NCI-H510A treated with DMSO at 0.1 percent for 48 hours (cell line): ENCODE measurements around the gene PLA2G4B.

ENCODE experiments used
- DNase-seq: peaks from one replicate; lab custom pipeline; 2025; lab: John Stamatoyannopoulos, UW

Gene PLA2G4B

DNA sequence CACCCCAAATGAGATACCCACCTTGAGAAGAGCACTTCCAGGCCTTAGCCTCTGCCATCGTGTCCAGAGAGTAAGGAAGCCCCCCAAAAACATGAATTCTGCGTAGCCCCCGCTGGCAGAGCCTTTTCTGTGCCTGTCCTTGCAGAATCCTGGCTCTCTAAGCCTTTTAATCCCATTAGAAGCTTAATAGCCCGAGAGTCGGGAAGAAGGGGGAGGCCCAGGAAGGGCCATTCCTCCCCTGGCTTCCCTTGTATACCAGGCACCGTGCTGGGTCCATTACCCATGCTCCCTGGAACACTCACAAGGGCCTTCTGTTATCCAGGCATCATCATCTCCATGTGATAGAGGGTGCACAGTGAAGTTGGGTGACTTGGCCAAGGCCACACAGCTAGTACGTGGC lies 48.1 kb downstream of the PLA2G4B start:
- DNase-seq, result no peak

DNA sequence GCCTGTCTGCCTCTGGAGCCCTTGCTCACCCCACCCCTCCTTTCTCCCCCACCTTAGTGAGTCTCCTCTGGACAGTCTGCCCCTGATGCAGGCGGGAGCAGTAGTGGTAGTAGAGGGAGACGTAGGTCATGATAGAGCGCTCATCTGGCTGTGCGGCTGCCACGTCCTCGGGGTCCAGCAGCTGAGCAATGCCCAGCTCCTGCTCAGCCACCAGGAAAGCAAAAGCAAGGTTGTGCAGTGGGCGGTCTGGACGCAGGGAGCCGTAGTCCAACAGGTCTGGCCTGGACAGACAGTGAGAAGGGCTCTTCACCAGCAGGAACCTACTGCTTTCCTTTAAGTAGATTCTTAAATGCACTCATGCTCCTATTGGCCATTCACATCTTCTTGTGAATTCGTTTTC lies 48.5 kb downstream of the PLA2G4B start:
- no peak for DNase-seq

DNA sequence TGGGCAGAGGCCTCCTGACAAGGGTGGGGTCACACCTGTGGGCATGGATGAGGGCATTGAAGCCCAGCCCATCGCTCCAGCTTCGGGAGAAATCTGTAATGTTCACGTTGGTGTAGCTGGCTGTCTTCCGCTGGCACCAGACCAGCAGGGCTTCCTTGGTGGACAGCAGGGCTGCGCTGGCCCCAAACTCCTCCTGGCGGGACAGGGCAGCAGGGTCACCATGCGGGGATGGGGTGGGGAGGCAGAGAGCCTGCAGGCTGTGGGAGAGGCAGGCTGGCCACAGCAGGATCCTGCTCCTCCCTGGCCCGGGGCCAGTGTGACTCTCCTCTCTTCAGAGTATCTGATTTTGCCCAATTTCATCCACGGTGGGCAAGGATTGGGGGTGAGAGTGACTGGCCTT lies 49.2 kb downstream of the PLA2G4B start:
- DNase-seq, result no peak

DNA sequence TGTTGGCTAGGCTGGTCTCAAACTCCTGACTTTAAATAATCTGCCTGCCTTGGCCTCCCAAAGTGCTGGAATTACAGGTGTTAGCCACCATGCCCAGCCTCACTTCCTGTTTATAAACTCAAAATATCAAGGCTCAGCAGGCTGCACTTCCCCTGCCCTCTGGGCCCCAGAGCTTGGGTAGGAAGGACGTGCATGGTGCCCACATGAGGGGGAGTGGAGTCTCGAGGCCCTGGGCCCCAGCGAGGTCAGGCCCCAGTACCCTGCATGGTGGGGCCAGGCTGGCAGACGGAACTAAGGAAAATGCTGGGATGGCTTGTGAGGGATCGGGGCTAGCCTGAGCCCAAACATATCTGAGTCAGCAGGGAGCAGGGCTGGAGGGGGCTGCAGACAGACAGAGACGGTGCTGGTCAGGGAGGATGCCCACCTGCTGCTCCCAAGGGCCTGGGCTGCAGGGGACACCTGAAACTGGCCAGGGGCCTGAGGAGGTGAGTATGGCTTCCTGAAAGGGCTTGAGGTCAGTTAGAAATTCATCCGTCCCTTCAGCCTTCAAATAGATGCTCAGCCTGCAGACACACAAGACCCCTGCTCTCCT lies 50.1 kb downstream of the PLA2G4B start:
- DNase-seq, result no peak

DNA sequence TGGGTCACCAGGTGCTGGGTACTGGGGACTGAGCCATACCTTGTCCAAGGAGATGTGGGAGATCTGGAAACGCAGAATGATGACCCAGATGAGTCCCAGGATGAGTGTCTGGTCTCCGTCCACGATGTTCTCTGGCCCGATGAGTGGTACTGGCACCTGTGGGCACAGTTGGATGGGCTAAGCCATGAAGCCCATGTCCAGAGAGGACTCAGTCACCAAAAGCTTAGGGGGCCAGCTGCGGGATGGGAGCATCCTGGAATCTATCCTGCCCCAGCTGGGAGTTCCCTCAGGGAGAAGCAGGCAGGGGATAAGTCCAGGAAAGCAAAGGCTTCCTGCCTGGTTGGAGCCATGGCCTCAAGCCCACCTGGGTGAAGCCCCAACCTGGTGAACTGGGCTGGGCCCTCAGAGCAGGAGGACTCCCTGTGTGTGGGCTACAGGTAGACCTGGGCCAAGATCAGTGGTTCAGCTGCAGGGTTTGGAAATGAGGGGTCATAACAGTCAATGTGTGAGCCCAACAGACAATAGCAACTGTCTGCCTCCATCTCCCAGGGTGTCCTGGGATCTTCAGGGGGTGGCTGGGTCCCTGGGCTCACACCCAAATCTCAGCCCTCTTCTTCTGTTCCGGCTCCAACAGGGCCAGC lies 51.5 kb downstream of the PLA2G4B start:
- DNase-seq, result no peak

DNA sequence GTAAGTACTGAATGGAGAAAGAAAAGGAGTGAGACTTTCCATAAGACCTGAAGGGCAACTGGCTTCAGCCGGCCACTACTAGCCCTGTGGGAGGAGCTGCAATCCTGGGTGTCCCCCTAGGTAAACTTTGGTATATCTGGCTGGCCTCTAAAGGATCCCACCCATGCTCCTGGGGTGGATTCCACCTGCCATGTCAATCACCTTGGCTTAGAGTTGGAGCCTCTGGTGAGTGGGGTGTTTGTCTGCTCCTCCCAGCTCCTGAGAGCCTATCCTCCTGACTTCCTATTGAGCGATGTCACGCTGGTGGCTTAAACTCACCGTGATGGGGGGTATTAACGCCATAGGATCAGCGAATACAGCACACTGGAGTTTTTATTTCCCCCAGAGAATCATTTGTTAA lies 52.6 kb downstream of the PLA2G4B start:
- peak; percentile 51 for DNase-seq

DNA sequence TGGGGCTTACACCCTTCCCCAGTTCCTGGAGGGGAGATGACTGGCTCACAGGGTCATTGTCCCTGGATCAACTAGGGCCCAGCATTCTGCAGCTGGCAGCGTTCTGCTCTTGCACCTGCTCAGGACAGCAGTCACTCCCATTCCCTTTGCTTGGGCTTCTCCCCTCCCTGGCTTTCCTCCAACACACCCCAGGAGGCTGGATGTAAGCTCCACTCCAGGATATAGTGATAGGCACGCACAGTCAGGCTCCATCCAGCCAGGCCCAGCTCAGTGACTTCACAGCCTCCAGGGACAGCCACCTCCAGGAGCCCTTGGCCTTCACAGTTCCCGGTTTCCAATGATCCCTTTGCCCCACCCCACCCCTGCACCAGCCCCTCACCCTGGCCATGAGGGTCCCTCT lies 53.3 kb downstream of the PLA2G4B start:
- peak; percentile 94 for DNase-seq

DNA sequence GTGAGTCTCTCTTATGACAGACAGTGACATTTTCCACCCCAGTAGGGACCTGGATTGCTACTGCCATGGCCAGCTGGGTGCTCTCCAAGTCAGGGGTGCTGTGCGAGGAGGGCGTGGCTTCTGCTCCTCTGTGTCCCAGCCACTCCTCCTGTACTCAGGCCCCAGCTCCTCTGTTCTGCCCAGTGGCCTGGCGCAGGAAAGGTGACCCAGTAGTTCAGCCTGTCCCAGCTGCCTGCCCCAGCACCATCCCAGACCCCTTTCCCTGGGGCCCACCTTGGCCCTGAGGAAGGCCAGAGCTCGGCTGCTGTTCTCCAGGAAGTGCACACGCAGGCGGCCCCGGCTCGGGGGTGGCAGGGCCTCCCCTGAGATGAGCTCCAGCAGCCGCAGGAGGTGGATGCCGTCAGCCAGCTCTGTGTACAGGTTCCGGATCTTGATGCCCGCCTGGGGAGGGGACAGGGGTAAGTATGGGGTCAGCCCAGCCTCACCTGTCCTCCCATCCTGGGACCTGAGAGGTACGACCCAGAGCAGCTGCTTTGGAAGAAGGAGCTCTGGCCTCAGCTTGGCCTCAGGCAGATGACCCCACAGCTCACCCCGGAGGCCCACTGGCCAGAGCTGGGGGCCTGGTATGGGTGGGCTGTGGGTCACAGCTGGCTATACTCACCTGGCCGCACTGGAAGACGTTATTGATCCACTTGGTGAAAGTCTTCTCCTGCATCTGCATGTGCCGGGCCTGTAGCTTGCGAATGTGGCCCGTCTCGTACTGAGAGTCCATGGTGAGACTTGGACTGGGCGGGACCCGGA lies 54.2 kb downstream of the PLA2G4B start:
- peak; percentile 66 for DNase-seq

DNA sequence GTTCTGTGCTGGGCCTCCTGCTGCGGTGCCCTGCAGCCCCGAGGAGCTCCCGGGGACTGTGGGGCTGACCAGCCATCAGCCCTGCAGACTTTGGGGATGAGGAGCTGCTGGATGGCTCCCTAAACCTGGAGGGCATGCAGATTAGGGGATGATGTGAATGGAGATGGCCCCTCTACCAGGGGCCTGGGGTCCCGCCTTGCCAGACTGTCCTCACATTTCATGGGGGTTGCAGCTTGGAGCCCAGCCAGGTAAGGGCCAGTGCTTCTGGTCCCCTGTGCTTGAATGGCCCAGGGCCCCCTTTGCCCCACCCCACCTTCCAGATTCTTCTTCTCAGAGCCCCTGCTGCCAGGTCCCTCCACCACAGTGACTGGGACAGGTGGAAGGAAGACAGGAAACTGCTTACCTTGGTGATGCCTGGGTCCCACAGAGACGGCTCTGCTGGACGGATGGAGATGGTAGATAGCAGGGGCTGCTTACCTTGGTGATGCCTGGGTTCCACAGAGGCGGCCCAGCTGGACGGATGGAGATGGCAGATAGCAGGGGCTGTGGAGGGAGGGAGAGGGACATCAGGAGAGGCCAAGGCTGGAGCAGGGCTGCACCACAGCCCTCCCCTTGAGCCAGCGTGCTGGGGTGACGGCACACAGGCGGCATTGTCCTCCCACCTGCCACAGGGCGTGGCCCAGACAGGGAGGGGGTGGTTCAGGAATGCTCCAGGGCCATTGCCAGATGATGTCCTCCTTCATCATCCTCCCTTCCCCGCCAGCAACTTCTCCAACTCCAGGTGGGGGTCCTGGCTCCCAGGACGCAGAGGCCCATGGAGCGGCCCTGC lies 55.0 kb downstream of the PLA2G4B start, which contains the start of gene SPTBN5:
TSS of gene SPTBN5 (minus strand) at position 632 of the 829 bp plus-strand sequence. CDS start at position 76, 556 bp downstream.
- DNase-seq, result no peak

DNA sequence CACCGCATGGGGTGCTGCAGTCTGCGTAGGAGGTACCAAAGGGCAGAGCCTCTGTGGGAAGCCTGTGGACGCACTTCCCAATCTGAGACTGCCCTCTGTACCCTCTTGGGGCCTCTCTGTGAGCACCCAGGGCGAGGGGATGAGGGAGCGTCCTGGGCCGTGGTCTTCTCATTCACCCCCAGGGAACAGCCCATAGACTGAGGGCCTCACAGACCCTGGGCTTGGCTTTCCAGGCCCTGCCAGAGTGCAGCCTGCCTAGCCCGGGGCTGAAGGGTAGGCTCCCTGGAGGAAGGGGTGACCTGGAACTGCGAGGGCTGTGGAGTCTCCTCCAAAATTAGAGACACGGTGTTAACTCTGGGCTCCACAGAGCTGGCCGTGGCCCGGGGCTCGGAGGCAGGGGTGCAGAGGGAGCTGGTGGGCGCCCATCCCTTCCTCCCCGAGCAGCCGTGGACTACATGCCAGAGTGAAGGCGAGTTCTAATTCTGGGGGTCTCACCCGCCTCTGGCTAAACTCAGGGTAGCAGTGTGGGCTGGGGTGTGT lies 55.7 kb downstream of the PLA2G4B start:
- no peak for DNase-seq

DNA sequence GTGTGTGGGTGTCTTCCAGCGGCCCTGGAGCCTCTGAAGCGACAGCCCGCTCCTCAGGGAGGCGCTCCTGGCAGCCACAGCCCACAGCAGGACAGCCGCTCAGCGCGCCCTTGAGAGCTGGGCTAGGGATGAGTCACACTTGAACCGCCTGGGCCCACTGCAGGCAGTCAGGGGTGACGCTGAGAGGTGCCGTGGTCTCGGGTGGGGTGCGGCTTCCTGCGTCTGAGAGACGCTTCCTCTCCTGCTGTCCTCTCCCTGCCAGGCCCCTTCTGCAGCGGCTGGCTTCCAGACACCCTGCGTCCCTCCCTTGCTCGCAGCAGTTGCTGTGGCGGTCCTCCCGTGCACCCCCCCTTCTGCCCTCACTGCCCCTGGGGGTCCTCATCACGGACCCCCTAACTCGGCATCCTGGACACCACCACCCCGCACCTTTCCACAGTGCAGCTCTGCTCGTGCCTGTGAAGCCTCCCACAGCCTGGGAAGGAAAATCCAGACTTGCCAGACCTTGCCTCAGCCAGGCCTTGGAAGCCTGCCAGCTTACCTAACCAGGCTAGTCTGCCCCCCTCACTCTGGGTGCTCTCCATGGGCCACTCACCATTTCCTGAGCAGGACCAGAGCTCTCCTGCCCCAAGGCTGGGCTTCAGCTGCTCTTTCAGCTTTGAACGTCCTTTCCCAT lies 56.3 kb downstream of the PLA2G4B start:
- peak; percentile 78 for DNase-seq

DNA sequence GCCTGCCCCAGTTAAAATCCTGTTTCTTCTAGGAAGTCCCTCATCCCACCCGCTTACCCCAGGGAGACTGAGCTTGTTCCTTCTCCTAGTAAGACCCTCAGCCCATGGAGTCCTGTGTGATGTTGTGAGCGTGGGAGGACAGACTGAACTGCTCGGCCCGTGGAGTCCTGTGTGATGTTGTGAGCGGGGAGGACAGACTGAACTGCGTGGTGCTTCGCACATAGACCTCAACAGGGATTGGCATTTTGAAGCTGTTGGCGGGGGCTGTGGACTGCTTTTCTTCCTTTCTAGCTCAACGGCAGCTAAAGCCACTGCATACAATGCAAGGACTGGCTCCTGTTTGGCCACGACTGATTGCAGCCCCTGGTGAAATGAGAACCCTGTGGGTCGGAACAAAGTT lies 56.8 kb downstream of the PLA2G4B start:
- DNase-seq, result no peak

DNA sequence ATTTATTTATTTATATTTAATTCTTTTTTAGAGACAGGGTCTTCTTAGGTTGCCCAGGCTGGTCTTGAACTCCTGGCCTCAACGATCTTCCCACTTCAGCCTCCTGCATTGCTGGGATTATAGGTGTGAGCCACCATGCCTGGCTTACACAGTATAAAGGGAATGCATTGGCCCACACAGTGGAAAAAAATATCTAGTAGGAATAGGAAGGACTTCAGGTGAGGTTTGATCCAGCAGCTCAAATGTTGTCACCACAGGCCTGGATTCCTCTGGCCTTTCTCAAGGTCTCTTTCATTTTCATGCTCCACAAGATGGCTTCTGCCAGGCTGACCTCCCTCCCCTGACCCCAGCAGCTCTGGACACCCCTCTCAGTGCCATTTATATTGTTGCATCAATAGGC lies 57.3 kb downstream of the PLA2G4B start:
- no peak for DNase-seq

DNA sequence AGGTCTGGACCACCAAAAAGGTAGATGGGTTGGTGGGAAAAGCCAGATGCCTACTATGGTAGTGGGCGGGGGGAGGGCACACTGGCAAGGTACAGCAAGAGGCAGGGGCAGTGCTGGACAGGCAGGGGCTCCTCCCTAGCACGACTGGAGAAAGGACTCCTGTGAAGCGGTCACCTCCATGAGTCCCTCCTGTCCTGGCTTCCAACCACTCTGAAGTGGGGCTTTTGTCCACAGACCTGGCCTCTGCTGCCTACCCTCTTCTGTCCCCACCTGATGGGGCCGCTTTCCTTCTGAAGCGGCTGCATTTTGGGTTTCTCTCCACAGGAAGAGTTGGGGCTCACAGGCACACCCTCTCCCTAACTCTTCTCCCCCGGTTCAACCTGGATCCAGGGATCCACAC lies 57.9 kb downstream of the PLA2G4B start:
- no peak for DNase-seq

DNA sequence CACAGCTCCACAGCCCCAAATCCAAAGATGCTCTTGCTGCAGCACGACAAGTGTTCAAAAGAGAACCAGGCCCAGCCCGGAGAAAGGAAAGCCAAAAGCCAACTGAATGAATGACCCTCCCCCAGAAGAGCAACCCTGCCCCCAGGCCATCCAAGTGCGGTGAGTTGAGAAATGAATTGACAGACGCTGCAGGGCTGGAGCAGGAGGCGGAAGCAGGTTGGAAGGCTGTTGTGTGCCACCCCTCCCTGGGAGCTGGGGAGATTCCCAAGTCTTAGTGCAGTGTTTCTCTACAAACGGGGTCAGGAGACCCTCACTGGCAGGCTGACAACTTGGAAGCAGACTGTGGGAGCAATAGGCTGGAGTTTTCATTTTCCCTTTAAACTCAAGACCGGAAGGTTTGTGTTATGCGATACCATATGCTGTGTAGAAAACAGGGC lies 58.7 kb downstream of the PLA2G4B start:
- DNase-seq, result no peak
